GM12878 (cell line): ENCODE data around the gene CFAP410.

ENCODE experiments used
- ESRRA ChIP-seq: IDR thresholded peaks from 2 replicates; pipeline ENCODE4 v1.6.1; 2012; ENCODE audit warnings: mild to moderate bottlenecking, low read length, improper control_type of control experiment
- GABPA ChIP-seq: IDR thresholded peaks from 2 replicates; pipeline ENCODE4 v1.6.1; 2014; ENCODE audit warnings: antibody characterized with exemption, low read depth, mild to moderate bottlenecking, inconsistent platforms
- RAD21 ChIP-seq: IDR thresholded peaks from 2 replicates; pipeline ENCODE4 v1.6.1; 2011; ENCODE audit warnings: mild to moderate bottlenecking, low read depth, low read length, moderate library complexity; ENCODE audit not compliant: insufficient read depth
- RFX5 ChIP-seq: IDR thresholded peaks from 2 replicates; pipeline ENCODE4 v1.6.1; 2011; ENCODE audit warnings: low read depth, low read length, improper control_type of control experiment
- SMC3 ChIP-seq: IDR thresholded peaks from 2 replicates; pipeline ENCODE4 v1.6.1; 2011; ENCODE audit warnings: low read length, improper control_type of control experiment, borderline replicate concordance
- ZNF24 ChIP-seq: fragments of 450-650 bp; IDR thresholded peaks from 2 replicates; pipeline ENCODE4 v1.6.1; 2017; ENCODE audit warnings: antibody characterized with exemption, mild to moderate bottlenecking
- TF ChIP-seq, protein P1 (sequence below), 3 experiments: IDR thresholded peaks in 2 of 3; conservative IDR thresholded peaks in 1 of 3; 2 replicates each; pipeline ENCODE4 v1.5.1; 2011; ENCODE audit warnings: low read depth in 3 of 3, low read length in 3 of 3, mild to moderate bottlenecking in 3 of 3, control low read depth in 2 of 3, moderate library complexity in 2 of 3, inconsistent platforms in 1 of 3, mixed read lengths in 1 of 3; ENCODE audit not compliant: control insufficient read depth in 2 of 3, insufficient read depth in 1 of 3; ENCODE audit errors: extremely low read depth in 1 of 3
- TF ChIP-seq, protein P2 (sequence below): IDR thresholded peaks from 2 replicates; pipeline ENCODE4 v1.6.1; 2011; ENCODE audit warnings: borderline replicate concordance, low read depth, mild to moderate bottlenecking, moderate library complexity, mixed read lengths, low read length; ENCODE audit not compliant: insufficient read depth; ENCODE audit errors: extremely low read length

DNA sequence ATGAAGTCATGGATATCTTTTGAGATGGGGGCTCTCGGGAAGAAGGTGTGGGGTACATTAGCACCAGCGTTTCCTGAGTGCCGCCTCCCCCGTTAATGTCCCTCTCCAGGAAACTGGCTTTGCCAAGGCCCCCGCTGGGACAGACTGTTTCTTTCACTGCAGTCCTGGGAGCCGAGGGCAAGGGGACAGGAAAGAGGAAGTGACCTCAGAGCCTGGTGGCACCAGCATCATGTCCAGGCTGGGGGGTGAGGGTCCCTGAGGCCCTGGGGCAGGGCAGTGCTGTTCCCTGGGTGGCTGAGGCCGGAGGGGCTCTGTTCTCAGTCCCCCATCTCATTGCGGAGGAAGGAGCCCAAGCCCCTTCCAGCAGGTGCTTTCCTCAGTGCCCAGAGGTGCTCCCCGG lies 33.5 kb downstream of the CFAP410 start:
- TF ChIP-seq SMC3 (no peak), ESRRA (no peak), GABPA (no peak), ZNF24 (no peak), RAD21 (no peak), RFX5 (no peak)
- TF ChIP-seq, protein P1, sequence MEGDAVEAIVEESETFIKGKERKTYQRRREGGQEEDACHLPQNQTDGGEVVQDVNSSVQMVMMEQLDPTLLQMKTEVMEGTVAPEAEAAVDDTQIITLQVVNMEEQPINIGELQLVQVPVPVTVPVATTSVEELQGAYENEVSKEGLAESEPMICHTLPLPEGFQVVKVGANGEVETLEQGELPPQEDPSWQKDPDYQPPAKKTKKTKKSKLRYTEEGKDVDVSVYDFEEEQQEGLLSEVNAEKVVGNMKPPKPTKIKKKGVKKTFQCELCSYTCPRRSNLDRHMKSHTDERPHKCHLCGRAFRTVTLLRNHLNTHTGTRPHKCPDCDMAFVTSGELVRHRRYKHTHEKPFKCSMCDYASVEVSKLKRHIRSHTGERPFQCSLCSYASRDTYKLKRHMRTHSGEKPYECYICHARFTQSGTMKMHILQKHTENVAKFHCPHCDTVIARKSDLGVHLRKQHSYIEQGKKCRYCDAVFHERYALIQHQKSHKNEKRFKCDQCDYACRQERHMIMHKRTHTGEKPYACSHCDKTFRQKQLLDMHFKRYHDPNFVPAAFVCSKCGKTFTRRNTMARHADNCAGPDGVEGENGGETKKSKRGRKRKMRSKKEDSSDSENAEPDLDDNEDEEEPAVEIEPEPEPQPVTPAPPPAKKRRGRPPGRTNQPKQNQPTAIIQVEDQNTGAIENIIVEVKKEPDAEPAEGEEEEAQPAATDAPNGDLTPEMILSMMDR (IDR thresholded peaks at IDR 0.05 in 2 of 3, conservative IDR thresholded peaks at IDR 0.05 in 1 of 3; ENCODE audit: control insufficient read depth in 2 of 3, extremely low read depth in 1 of 3, insufficient read depth in 1 of 3, low read depth in 3 of 3, low read length in 3 of 3): no peak
- TF ChIP-seq, protein P2, sequence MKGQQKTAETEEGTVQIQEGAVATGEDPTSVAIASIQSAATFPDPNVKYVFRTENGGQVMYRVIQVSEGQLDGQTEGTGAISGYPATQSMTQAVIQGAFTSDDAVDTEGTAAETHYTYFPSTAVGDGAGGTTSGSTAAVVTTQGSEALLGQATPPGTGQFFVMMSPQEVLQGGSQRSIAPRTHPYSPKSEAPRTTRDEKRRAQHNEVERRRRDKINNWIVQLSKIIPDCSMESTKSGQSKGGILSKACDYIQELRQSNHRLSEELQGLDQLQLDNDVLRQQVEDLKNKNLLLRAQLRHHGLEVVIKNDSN: no peak
